CMK (cell line): Measurements from ENCODE around the gene OVCA2.

Experiments used
- DNase-seq: peaks from one replicate; pipeline ENCODE4 v3.0.0-alpha.2; 2010; ENCODE audit warnings: low read depth

The OVCA2 gene

GRCh38 chr17:2013994-2014317 is 27.9 kb upstream of the OVCA2 start:
- DNase-seq = no peak

GRCh38 chr17:2015314-2015713 is 26.5 kb upstream of the OVCA2 start:
- DNase-seq = no peak

DNA sequence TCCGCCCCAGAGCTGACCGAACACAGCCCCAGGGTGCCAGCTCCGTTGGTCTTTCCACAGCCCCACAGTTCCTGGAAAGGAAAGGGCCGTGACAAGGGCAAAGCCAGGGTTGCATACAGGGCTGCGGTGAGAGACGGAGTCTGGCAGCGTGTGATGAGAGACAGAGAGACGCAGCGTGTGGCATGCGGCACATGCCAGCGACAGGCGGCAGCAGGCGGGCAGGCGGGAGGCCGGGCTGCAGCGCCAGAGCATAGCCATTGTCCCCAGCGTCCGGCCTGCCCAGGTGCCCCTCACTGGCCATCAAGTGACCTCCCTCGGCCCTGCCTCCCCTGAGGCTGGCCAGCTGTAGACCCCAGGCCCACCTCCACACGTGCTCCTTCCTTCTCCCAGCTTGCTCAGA is 25.3 kb upstream of the OVCA2 start:
- DNase-seq = no peak

DNA sequence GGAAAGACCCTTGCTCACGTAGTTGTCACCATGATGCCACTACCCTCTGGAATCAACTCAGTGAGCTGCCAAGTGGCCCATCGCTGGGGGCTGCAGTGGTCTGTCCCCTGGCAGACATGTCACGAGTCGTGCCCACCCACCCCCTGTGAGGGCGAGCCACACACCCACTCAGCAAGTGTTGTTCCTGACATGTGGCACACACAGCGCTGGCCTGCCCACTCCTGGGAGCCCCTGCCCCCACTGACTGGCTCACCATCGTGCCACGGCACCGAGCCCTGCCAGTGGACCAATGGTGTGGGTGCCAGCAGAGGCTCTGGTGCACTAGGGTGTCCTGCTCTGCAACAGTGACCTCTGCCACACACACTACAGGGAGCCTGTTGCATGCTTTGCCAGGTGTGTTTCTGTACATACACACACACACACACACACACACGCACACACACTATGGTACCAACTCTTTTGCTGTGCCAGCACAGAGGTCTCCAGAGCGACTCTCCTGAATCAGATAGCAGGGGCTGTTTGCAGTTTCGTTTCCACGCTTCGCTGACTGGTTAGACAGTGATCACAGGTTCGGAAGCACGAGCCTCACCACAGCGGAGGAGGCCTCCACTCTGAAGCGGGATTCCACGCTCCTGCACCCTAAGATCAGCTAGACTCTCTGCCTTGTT is 24.4 kb upstream of the OVCA2 start:
- DNase-seq = no peak

GRCh38 chr17:2018716-2019510 is 22.9 kb upstream of the OVCA2 start:
- DNase-seq = no peak

DNA sequence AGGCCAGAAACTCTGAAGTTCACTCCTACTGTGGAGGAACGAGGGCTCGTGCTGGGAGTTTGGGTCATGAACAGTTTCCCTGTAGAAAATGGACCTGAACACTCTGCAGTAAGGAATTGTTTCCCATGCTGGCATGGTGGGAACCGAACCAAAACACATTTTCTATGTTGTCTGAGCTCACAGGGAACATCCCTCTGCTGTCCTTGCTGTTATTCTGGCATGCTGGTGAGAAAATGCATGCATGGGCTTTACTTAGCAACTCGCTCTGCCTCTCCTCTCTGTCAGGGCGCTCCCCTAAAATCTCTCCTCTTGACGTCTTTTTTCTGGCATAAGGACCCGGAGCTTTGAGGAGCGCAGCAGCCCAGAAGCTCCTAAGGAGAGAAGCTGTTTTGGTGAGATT is 22.1 kb upstream of the OVCA2 start:
- DNase-seq = no peak

GRCh38 chr17:2020721-2021120 is 21.1 kb upstream of the OVCA2 start:
- DNase-seq = no peak

DNA sequence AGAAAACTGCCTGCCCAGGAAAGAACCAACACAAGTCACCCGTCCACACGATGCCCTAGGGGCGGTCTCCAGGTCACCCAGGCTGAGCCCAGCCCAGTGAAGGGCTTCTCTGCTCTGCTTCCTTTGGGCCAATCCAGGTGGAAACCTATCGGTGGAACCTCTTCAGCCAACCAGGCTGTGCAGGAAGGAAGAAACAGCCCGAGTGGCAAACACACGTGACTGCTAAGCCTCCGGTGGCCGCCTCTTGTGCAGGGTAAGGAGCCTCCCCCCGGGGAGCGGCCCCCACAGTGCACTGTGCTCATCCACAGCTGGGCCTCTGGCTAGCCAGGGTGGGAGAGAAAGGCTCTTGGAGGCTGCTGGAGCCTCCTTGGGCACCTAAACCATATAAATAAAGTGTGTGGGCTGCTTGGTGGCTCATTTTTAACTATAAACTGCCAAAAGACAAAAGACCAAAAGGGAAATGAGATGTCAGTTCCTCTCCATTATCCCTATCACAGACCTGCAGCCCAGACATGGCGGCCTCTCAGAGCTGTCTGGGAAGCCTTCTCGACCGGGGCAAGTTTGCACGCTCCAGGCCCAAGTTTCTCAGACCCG is 19.1 kb upstream of the OVCA2 start:
- no peak for DNase-seq

DNA sequence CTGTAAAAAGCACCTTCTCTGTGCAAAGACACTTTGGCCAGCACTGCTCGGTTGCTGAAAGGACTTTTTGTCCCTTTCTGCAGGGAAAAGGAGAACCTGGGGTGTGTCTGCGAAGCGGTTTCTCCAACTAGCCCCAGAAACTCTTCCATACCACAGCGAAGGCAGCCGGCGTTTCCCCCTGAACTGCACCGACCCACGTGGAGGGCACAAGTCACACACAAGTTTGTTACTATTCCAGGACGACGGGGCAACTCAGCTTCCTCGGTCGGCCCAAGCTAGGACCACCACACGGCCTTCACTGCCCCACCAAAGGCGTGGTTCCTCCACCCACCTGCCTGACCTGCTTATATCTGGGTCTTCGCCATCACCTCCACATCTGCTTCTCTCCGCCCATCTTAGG is 18.6 kb upstream of the OVCA2 start:
- no peak for DNase-seq

DNA sequence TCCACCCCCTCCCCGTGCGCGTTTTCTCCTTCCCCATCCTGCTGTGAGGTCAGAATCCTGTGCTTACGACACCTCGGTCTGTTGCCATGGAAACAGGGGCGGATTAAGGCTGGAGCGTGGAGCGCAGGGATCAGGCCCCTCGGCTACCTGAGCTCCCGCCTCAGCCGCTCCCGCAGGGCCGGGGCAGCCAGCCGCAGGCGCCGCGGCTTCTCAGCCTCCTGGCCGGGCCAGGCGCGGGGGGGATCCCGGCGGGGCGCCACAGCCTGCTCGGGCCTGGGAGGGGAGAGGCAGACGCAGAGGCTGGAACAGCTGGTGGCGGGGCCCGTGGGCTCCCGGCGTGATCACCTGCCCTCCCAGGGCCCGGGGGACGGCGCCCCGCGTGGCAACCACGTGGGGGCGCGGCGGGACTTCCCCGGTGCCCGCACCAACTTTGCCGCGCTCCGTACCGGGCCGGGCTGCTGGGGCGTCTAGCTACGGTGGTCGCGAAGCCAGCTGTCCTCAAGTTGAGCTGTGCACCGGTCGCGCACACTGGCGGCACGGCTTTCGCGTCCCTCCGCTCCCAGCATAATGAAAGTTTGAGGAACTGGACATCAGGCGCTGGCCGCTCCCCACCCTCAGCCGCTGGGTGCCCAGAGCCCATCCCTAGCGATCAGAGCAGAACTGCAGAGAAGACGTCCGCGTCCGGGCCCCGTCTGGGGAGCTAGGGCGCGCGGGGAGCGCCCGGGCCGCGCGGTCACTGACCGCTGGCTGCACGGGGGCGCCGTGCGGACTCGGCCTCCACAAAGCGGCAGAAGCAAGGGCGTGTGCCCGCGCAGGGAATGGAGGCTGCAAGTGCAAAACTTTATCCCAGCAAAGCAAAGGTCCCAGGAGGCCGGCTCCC is 17.9 kb upstream of the OVCA2 start:
- no peak for DNase-seq

DNA sequence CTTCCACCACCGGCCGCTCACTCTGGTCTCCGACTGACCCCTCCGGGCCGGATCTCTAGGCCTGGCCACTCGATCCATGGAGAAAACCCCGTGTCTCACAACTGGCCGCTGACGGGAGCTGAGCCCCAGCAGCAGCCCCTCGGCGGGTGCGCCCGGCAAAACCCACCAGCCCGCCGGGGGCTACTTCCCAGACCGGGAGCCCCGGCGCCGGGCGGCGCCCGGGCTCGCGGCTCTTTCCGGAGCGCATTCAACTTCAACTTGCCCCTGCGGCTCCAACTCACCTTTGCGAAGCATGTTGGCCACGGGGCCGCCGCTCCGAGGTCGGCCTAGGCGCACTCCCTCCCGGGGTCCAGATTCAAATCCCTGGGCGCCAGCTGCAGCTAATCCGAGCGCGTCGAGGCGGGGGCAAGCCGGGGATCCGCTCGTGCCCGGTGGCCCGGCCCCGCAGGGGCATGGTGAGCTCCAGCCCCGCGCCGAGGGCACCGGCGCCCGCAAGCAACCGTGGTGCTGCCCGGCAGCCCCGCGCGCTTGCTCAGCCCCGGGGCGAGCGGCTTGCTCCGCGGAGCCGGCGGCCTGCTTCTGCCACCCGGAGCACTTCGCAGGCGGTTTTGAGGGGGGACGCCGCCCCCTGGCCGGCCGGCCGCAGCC is 17.1 kb upstream of the OVCA2 start:
- DNase-seq = no peak

- no peak for DNase-seq
Observed at GRCh38 chr17:2025220-2025621, 16.6 kb upstream of the OVCA2 start, which contains the start of gene RTN4RL1. TSS of gene RTN4RL1 (minus strand) at chr17:2025334. CDS start at chr17:2024865, 469 bp downstream.

DNA sequence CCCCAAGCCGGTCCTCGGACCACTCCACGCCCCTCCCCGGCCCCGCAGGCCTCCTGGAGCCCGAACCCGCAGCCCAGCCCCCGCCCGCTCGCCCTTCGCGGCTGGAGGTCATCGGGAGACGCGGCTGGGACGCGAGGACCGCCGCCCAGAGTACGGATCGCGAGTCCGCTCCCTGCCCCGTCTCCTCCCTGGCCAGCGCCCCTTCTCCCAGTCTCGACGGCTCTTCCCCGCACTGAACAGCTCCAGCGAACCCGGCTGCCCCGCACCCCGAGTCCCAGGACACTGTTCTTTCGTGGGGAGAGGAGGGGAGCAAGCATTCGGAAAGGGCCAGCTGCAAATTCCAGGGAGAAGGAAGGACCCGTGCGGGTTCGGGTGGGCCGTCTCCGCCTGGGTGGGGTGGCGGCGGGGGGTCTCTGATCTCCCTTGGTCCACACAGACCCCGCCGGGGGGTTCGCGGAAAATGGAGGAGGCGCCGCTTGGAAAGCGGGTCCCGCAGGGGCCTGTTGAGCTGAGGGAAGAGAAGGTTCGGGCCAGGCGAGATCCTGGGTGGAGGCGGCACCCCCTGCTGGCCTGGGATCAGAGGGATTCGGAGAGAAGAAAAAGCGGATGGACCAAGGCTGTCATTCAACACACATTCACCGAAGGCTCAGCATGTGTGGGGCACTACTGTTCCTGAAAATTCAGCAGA is 16.1 kb upstream of the OVCA2 start:
- no peak for DNase-seq

GRCh38 chr17:2027528-2028233 is 14.1 kb upstream of the OVCA2 start:
- DNase-seq = no peak

GRCh38 chr17:2028234-2028614 is 13.6 kb upstream of the OVCA2 start:
- DNase-seq = no peak

DNA sequence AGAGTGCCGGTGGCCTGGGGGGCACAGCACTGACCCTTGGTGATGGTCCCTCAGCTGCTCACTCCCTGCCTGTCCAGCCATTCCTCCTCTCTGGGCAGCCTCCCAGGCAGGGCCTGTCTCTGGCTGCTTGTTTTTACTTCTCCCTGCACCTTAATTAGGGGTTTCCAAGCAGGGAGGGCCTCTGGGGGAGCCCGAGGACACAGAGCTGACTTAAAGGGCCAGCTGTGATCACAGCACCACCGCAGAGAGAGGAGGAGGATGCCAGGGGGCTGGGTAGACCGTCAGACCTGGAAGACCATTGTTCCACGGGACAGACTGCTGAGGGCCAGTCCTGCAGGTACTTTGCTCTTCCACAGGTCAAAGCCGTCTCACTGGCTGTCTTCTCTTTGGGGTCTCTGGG is 13.1 kb upstream of the OVCA2 start:
- DNase-seq = no peak

GRCh38 chr17:2029911-2030778 is 11.7 kb upstream of the OVCA2 start, which contains the start of gene DPH1:
TSS of gene DPH1 (plus strand) at chr17:2030153. CDS start at chr17:2030170, 17 bp downstream.
- DNase-seq = no peak

DNA sequence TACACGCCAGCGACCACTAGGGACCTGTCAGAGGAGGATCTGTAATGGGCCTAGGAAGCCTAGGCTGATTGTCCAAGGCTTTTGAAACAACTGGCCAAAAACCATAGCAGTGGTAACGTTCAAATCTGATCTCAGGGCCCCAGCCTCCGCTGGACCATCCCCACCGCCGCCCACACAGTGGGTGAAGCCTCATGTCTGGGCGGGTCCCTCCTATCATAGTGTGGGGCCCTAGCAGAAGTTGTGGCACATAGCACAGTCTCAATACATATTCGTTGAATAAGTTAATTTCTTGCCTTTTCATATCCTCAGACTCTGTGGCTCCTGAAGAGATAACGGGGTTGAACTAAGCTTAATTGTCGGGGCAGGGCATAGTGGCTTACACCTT is 11.1 kb upstream of the OVCA2 start:
- DNase-seq = no peak

DNA sequence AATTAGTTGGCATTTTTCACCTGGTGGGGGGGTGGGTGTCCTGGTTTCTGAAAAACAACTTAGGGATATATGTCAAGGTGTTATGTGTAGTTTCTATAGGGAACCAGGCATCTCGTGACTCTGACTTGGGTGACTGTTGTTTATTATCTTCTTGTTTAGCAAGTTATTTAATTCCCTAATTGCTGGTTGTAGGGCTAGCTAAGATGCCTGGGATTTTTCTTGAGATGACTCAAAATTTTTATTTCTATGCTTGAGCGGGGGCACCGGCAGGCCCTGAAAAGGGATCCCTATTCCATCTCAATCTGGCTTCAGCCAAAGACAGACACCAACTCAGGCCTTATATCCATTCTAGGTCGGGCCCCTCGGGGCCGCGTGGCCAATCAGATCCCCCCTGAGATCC is 8.7 kb upstream of the OVCA2 start:
- no peak for DNase-seq

DNA sequence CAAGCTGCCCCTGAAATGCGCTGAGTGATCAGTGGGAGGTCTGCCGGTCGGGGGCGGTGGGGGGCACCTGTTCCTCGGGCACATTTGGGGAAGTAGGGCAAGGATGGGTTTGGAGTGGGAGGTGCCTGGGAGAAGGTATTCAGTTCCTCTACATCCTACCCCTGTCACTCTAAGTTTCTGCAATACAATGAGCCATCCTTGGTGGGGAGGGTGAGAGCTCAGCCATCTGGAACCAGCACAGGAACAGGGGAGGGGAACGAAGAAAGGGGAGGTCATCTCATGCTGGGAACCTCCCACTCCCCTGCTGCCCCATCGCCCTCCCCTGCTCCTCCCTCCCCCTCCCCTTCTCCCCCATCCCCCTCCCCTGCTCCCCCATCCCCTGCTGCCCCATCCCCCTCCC is 7.7 kb upstream of the OVCA2 start:
- DNase-seq = no peak
